Esophagus (tissue), 2 donors: ENCODE data around the gene KRT7. TPM values are rescaled to one million over a fixed set of nuclear protein-coding genes. Genes with fewer than 3 reads are reported as not detected.
"Not testable (repeated sequence)": the region's sequence is repeated elsewhere in the genome, so short reads cannot be mapped to it uniquely, and the experiment has no call there.

ENCODE experiments used
- H3K27ac ChIP-seq, 2 donors: one replicate each; pipeline ENCODE4 v1.5.1; 2013; ENCODE audit warnings: low read depth in 2 of 2, mild to moderate bottlenecking in 2 of 2, inconsistent platforms in 1 of 2, low read length in 1 of 2, moderate library complexity in 1 of 2
- H3K27me3 ChIP-seq, 2 donors: one replicate each; pipeline ENCODE4 v1.6.1; 2013; ENCODE audit warnings: low read length in 2 of 2, control low read depth in 1 of 2, mild to moderate bottlenecking in 1 of 2; ENCODE audit not compliant: insufficient read depth in 2 of 2, control insufficient read depth in 1 of 2
- H3K36me3 ChIP-seq, 2 donors: one replicate each; pipeline ENCODE4 v1.6.1; 2013; ENCODE audit warnings: low read length in 1 of 2; ENCODE audit not compliant: control insufficient read depth in 2 of 2, insufficient read depth in 2 of 2
- H3K4me1 ChIP-seq, 2 donors: one replicate each; pipeline ENCODE4 v1.6.1; 2013; ENCODE audit warnings: low read length in 1 of 2; ENCODE audit not compliant: control insufficient read depth in 2 of 2, insufficient read depth in 2 of 2
- H3K4me3 ChIP-seq, 2 donors: one replicate each; pipeline ENCODE4 v1.5.1; 2013; ENCODE audit warnings: low read length in 2 of 2, mild to moderate bottlenecking in 2 of 2, low read depth in 1 of 2, moderate library complexity in 1 of 2
- H3K9me3 ChIP-seq, 2 donors: one replicate each; pipeline ENCODE4 v1.6.1; 2013; ENCODE audit warnings: mild to moderate bottlenecking in 2 of 2, low read depth in 1 of 2, low read length in 1 of 2, moderate library complexity in 1 of 2; ENCODE audit not compliant: control insufficient read depth in 2 of 2, insufficient read depth in 1 of 2
- WGBS, 2 donors: extraction: QIAGEN DNeasy Blood & Tissue Kit; methylation state at CpG; one replicate each; pipeline ENCODE4 v1.1.7; 2013; 5-methylcytosine and 5-hydroxymethylcytosine counted together
- polyA plus RNA-seq, 2 donors: library from polyadenylated mRNA; stranded (reverse); fragments of 200-250 nt; gene quantifications; one replicate each; pipeline ENCODE4 v1.2.3, GENCODE V29; 2013
- donor health status: healthy with polysubstance abuse.
- donor health status: Bipolar disorder and iron deficiency.

KRT7 gene
- polyA plus RNA-seq, 2 donors, result 153 to 213 TPM

DNA sequence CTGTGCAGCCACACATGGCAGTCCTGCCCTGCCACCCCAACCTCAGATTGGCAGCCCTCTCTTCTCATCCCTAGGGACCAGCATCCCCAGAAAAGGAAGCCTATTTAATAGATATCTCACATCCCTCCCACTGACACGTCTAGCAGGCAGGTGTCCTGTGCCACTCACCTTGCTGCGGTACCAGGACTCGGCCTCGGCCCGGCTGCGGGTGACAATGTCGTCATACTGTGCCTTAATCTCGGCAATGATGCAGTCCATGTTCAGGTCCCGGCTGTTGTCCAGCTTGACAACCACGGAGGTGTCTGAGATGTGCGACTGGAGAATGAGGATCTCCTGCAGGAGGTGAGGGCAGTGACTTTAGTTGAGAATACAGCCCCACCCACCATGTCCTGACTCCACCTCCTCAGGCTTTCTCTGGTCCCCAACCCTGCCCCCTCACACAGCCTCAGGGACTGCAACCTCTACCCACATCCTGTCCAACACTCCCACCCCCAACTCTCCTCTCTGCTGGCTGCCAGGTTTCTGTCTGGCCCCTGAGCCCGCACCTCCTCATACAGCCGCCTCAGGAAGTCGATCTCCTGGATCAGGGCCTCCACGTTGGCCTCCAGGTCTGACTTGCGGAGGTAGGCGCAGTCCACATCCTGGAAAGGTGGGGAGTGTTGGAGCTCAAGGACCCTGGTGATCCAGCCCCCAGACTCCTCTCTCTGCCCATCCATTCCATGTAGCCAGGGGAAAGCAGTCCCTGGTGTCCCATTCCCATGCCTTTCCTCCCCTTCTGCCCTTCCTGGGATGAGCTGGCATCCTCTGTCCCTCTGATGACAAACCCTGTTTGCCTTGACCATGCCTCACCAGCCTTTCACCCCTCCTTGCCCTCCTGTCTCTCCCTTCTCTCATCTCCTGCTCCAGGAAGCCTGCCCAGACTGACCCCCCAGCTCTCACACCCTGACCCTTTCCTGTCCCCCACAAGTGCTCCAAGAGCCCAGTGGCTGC lies 55.1 kb downstream of the KRT7 start:
- not testable (repeated sequence) for H3K9me3 ChIP-seq, H3K36me3 ChIP-seq, H3K27ac ChIP-seq, H3K4me1 ChIP-seq, H3K4me3 ChIP-seq, H3K27me3 ChIP-seq
- WGBS, 2 donors, result 81 to 84% methylated on average over 17 of the region's 17 CpGs

DNA sequence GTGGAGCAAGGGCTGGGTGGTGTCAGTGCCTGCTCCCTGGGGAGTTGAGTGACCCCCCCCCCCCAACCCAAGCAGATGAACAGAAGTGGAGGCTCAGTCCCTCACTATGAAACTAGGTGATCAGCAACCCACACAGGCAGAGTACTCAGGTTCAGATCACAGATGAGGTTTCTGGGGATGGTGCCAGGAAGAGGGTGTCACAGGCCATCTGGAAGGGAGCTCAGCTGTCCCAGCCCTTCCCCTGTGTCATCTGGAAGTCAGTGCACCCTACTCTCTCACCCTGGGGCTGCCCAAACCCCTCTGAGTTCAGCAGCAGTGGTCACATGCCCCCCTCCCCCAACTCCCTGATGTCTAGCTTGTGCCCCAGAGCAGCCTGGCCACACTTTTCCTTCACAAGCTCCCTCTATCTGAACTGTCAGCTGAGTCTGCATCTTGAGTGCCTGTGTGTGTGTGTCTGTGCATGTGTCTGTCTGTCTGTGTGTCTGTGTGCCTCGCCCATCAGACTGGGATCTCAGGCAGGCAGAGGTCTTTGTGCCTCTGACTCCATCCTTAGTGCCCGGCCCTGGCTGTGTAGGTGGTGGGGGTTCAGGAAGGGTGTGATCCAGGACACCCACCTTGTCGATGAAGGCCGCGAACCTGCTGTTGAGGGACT lies 57.6 kb downstream of the KRT7 start:
- H3K9me3 ChIP-seq, H3K27me3 ChIP-seq, H3K4me3 ChIP-seq, H3K27ac ChIP-seq, H3K4me1 ChIP-seq, H3K36me3 ChIP-seq: not testable (repeated sequence)
- no CpG with 5 or more reads among the region's 5 CpGs for WGBS, 2 donors

DNA sequence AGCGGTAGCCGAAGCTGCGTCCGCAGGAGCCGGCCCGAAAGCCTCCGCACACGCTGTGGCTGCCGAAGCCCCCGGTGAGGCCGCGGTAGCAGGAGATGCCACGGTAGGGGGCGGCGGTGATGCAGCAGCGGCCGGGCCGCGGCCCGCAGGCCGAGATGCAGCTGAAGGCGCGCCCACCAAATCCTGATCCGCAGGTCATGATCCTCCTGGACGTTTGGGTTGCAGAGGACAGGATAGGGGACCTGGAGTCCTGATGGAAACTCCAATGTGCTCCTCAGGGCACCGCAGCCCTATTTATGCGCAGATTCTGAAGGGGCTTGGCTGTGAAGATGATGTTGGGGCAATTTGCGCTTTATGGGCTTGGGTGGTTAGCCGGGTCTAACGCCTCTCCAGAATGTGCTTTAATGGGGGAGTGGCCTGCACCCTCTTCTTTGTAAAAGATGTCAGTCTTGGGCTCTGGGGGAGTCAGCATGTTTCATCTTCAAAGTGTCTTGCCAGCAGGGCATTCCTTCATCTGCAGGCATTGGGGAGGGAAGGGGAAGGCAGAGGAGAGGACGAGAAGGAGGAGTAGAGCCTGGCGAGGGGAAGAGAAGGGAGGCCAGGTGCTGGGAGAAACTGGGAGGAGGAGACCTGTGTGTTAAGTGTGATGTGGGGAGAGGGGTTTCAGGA lies 58.4 kb downstream of the KRT7 start, which contains the start of gene KRT81:
TSS of gene KRT81 (minus strand) at position 268 of the 669 bp plus-strand sequence. CDS start at position 199, 69 bp downstream.
- Histone ChIP-seq H3K4me3 (no peak within 1 kb of the TSS), H3K27ac (no peak within 1 kb of the TSS), H3K9me3 (no peaks in the 10 kb centered on the region), H3K27me3 (peaks cover 0 to 2% of the 10 kb centered on the region in 2 donors), H3K4me1 (no peaks in the 10 kb centered on the region), H3K36me3 (no peaks in the 10 kb centered on the region)
- WGBS, 2 donors, result 60 to 61% methylated on average over 20 to 24 of the region's 32 CpGs

DNA sequence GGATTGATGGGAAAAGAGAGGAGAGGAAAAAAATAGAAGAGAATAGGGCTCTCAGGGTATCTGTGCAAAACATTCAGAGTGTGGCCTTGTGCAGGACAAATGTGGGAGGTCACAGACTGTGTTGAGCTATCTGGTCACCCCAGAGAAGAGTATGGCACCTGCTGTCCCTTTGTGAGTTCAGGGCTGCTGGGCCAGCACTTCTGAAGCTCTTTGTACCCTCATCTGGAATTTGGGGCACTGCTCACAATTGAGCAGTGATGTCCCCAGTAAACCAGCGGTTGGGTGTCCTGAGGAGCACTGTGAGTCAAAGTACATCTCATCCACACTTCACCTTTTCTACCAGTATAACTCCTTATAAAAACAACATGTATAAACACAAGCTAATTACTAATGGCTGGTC lies 60.9 kb downstream of the KRT7 start:
- Histone ChIP-seq H3K4me3 (no peak overlapping the region), H3K36me3 (peaks cover 0 to 2% of the 10 kb centered on the region in 2 donors), H3K4me1 (no peaks in the 10 kb centered on the region), H3K9me3 (no peaks in the 10 kb centered on the region), H3K27ac (no peak overlapping the region), H3K27me3 (peaks cover 0 to 2% of the 10 kb centered on the region in 2 donors)
- 91 to 100% methylated on average over 1 of the region's 1 CpG for WGBS, 2 donors

DNA sequence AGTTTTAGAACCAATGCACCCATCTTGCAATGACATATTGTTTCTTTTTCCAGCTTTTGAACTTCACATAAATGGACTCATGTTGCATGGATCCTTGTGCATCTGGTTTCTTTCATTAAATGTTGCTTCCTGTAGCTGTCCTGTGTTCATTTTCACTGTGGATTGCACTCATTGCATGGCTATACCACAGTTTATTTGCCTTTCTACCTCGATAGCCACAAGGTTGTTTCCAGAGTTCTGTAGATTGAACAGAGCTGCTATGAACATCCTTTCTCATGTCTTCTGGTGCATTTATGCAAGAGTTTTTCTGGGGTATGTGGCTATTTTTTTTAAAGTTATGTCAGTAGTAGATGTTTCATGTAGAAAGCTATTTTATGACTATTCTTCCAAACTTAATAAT lies 61.8 kb downstream of the KRT7 start:
- WGBS, 2 donors, result 32 to 38% methylated on average over 1 of the region's 1 CpG
- Histone ChIP-seq H3K4me1 (no peaks in the 10 kb centered on the region), H3K36me3 (peaks cover 0 to 2% of the 10 kb centered on the region in 2 donors), H3K9me3 (no peaks in the 10 kb centered on the region), H3K27me3 (peaks cover 0 to 2% of the 10 kb centered on the region in 2 donors), H3K27ac (no peak overlapping the region), H3K4me3 (no peak overlapping the region)

DNA sequence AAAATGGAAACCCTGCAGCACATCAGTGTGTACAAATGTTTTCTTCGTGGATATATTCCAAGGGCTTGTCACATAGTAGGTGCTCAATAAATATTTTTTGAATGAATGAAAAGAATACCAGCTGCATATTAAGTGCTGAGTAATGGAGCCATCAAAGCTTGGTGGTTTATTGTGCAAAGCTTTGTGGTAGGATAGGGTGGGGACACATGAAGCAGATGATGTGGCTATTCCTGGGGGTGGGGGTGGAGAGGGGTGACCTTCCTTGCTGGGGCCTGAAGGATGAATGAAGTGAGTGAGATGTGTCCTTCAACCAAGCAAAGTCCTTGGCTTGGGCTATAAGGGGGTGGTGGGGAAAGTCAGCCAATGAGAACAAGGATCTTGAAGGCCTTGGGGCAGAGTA lies 62.6 kb downstream of the KRT7 start:
- H3K27me3 ChIP-seq, result peaks cover 0 to 2% of the 10 kb centered on the region in 2 donors
- H3K9me3 ChIP-seq, result no peaks in the 10 kb centered on the region
- H3K27ac ChIP-seq, result no peak overlapping the region
- WGBS, 2 donors, result 76 to 83% methylated on average over 1 of the region's 1 CpG
- H3K36me3 ChIP-seq, result peaks cover 0 to 2% of the 10 kb centered on the region in 2 donors
- no peak overlapping the region for H3K4me3 ChIP-seq
- H3K4me1 ChIP-seq, result no peaks in the 10 kb centered on the region

DNA sequence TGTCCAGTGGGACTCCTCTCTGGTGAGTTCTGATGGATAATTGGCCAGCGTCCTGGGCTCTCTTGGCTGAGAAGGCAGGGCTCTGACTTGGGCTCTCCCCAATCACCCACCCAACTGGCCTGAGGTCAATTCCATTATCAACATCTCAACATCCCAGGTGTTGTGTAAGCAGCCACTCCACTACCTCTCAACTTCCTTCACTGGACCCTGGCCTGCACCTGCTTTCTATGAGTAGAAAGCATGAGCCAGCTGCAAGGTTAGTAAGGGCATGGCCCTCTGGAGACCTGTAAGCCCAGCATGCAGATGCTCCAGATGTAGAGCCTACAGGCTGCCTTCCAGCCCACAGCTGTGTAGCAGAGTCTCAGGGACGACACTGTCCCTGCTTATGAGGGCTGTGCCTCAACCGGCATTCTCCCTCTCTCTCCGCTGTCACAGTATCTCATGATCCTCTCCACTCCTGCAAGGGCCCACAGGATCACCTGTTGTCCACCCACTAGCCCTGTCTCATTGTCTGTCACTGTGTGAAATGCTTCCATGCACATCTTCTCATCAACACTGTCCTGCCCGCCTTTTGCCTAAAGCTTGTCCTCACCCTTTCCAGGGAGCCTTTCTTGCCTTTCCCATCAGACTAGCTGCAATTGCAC lies 63.7 kb downstream of the KRT7 start:
- Histone ChIP-seq H3K27me3 (peaks cover 0 to 2% of the 10 kb centered on the region in 2 donors), H3K4me1 (no peaks in the 10 kb centered on the region), H3K36me3 (peaks cover 0 to 2% of the 10 kb centered on the region in 2 donors), H3K27ac (no peak overlapping the region), H3K4me3 (no peak overlapping the region), H3K9me3 (no peaks in the 10 kb centered on the region)
- 90 to 92% methylated on average over 5 of the region's 5 CpGs for WGBS, 2 donors
